HepG2 (cell line): ENCODE data around the gene ANKS1B. TPM values are rescaled to one million over a fixed set of nuclear protein-coding genes. Genes with fewer than 3 reads are reported as not detected.

ENCODE experiments used
- ATAC-seq: fragments of 200-7000 bp; cut with Tn5 transposase; 3 replicates; pipeline ENCODE4 v1.9.1; 2020; ENCODE audit warnings: mild to moderate bottlenecking, moderate library complexity
- BruUV-seq: library from RNA; stranded (reverse); fragments of 400-500 nt; replicated peaks from 2 replicates; lab custom pipeline; 2021; lab: Mats Ljungman, UMichigan
- CTCF ChIA-PET: fragments of 300-600 bp; formaldehyde crosslinking; extraction: SDS; loops from one replicate; lab custom pipeline; 2021; ENCODE audit warnings: low total read pairs, inconsistent platforms, low intra/inter-chr PET ratio; lab: Yijun Ruan, JAX
- POLR2A ChIA-PET: fragments of 350-600 bp; sonication (Branson Sonifier 250); formaldehyde crosslinking; loops from one replicate; lab custom pipeline; 2020; ENCODE audit warnings: antibody characterized with exemption, inconsistent platforms; lab: Yijun Ruan, JAX
- DNase-seq: peaks from one replicate; pipeline ENCODE4 v3.0.0-alpha.2; 2015; ENCODE audit warnings: low spot score
- FAIRE-seq: peaks from 3 replicates; lab custom pipeline; 2011; peaks lifted over from hg19 to GRCh38; lab: Jason Lieb, UNC
- H2AFZ ChIP-seq: one replicate; pipeline ENCODE4 v1.6.1; 2011; ENCODE audit warnings: low read length, inconsistent platforms
- H3K27ac ChIP-seq: fragments of 300-600 bp; 3 replicates; pipeline ENCODE4 v1.8.0; 2011; ENCODE audit warnings: mixed run types, mild to moderate bottlenecking, mixed read lengths, low read length, inconsistent platforms; ENCODE audit not compliant: insufficient read depth; ENCODE audit errors: extremely low read length
- H3K27me3 ChIP-seq, 2 experiments: fragments of 200-600 bp in 1 of 2; 2 replicates in 1 of 2; 3 replicates in 1 of 2; pipeline versions ENCODE4 v1.6.0 to v1.8.0; 2011; ENCODE audit warnings: low read length in 2 of 2, mild to moderate bottlenecking in 2 of 2, moderate library complexity in 2 of 2, inconsistent platforms in 1 of 2; ENCODE audit not compliant: insufficient read depth in 2 of 2, control insufficient read depth in 1 of 2
- H3K36me3 ChIP-seq, 2 experiments: fragments of 200-600 bp in 1 of 2; replicated peaks in 1 of 2; 2 replicates in 1 of 2; 3 replicates in 1 of 2; pipeline versions ENCODE4 v1.5.1 to v1.8.0; 2011; ENCODE audit warnings: low read length in 2 of 2, inconsistent platforms in 1 of 2; ENCODE audit not compliant: insufficient read depth in 2 of 2, control insufficient read depth in 1 of 2
- H3K4me1 ChIP-seq: 2 replicates; pipeline ENCODE4 v1.5.1; 2012; ENCODE audit warnings: low read length, inconsistent platforms; ENCODE audit not compliant: insufficient read depth
- H3K4me2 ChIP-seq: 2 replicates; pipeline ENCODE4 v1.6.0; 2011; ENCODE audit warnings: low read depth, low read length, inconsistent platforms
- H3K4me3 ChIP-seq, 3 experiments: fragments of 200-600 bp in 1 of 3; sonication (generic), shearing (Covaris generic) in 1 of 3; replicated peaks in 1 of 3; 2 replicates each; pipeline ENCODE4 v1.5.1; 2011 to 2016; ENCODE audit warnings: low read length in 3 of 3, inconsistent platforms in 2 of 3, low read depth in 2 of 3, mild to moderate bottlenecking in 2 of 3, control low read depth in 1 of 3, mixed read lengths in 1 of 3; ENCODE audit not compliant: insufficient read depth in 1 of 3
- H3K79me2 ChIP-seq: one replicate; pipeline ENCODE4 v1.6.1; 2011; ENCODE audit warnings: low read length, inconsistent platforms; ENCODE audit not compliant: insufficient read depth
- H3K9ac ChIP-seq: 2 replicates; pipeline ENCODE4 v1.6.0; 2011; ENCODE audit warnings: mild to moderate bottlenecking, low read depth, low read length, inconsistent platforms; ENCODE audit not compliant: insufficient read depth
- H3K9me3 ChIP-seq: 2 replicates; pipeline ENCODE4 v1.5.1; 2012; ENCODE audit warnings: mild to moderate bottlenecking, low read length
- H4K20me1 ChIP-seq: 2 replicates; pipeline ENCODE4 v1.6.0; 2011; ENCODE audit warnings: inconsistent platforms, mild to moderate bottlenecking, low read length, moderate library complexity; ENCODE audit not compliant: insufficient read depth
- GATA4 ChIP-seq: sonication (generic); IDR thresholded peaks from 2 replicates; pipeline ENCODE4 v1.6.1; 2016; ENCODE audit warnings: antibody characterized with exemption, low read depth, borderline replicate concordance
- KDM3A ChIP-seq: IDR thresholded peaks from 2 replicates; pipeline ENCODE4 v1.6.1; 2018; ENCODE audit warnings: low read depth, missing compliant biosample characterization
- NR2F1 ChIP-seq, 2 experiments: fragments of 450-650 bp in 1 of 2; formaldehyde crosslinking in 1 of 2; IDR thresholded peaks; 2 replicates each; pipeline versions ENCODE4 v1.5.0 to v1.6.1; 2016 to 2020; ENCODE audit warnings: mild to moderate bottlenecking in 1 of 2, missing compliant biosample characterization in 1 of 2, missing genetic modification reagents in 1 of 2, moderate library complexity in 1 of 2
- POLR2AphosphoS5 ChIP-seq: IDR thresholded peaks from 2 replicates; pipeline ENCODE4 v1.6.1; 2012; ENCODE audit warnings: low read depth, low read length
- SATB2 ChIP-seq: sonication (generic); formaldehyde crosslinking; IDR thresholded peaks from 2 replicates; pipeline ENCODE4 v1.5.0; 2020; ENCODE audit warnings: missing genetic modification reagents
- SIN3A ChIP-seq: IDR thresholded peaks from 2 replicates; pipeline ENCODE4 v1.6.1; 2011; ENCODE audit warnings: low read depth, mild to moderate bottlenecking, control low read depth, low read length, borderline replicate concordance
- SNAPC4 ChIP-seq: sonication (generic); formaldehyde crosslinking; IDR thresholded peaks from 2 replicates; pipeline ENCODE4 v1.4.0; 2020; ENCODE audit warnings: mild to moderate bottlenecking, missing genetic modification reagents
- SNAPC5 ChIP-seq: sonication (generic); formaldehyde crosslinking; IDR thresholded peaks from 2 replicates; pipeline ENCODE4 v1.8.1; 2023; ENCODE audit warnings: mild to moderate bottlenecking, missing genetic modification reagents, borderline replicate concordance
- SYNCRIP ChIP-seq: fragments of 200-400 bp; formaldehyde crosslinking; IDR thresholded peaks from 2 replicates; pipeline ENCODE4 v1.6.1; 2018; ENCODE audit warnings: mild to moderate bottlenecking, low read depth, low read length; ENCODE audit not compliant: insufficient read depth
- ZFP41 ChIP-seq: sonication (generic); formaldehyde crosslinking; IDR thresholded peaks from 2 replicates; pipeline ENCODE4 v1.4.0; 2020; ENCODE audit warnings: mild to moderate bottlenecking, missing genetic modification reagents, borderline replicate concordance
- ZNF142 ChIP-seq: sonication (generic); formaldehyde crosslinking; IDR thresholded peaks from 2 replicates; pipeline ENCODE4 v1.4.0; 2020; ENCODE audit warnings: missing genetic modification reagents
- ZNF207 ChIP-seq: fragments of 450-650 bp; IDR thresholded peaks from 2 replicates; pipeline ENCODE4 v1.6.1; 2016; ENCODE audit warnings: antibody characterized with exemption, borderline replicate concordance
- ZNF839 ChIP-seq: sonication (generic); formaldehyde crosslinking; IDR thresholded peaks from 2 replicates; pipeline ENCODE4 v1.4.0; 2020; ENCODE audit warnings: missing genetic modification reagents, mild to moderate bottlenecking, borderline replicate concordance
- WGBS: methylation state at CpG from one replicate; pipeline ENCODE4 v1.1.6; 2017; ENCODE audit warnings: low lambda C conversion rate; 5-methylcytosine and 5-hydroxymethylcytosine counted together
- in situ Hi-C: cut with HindIII; loops from 2 replicates; pipeline ENCODE4 v1.10.0; 2017; ENCODE audit warnings: low pct_unique_long_range_greater_than_20kb; ENCODE audit not compliant: extremely low pct_ligation_motif_present
- intact Hi-C: fragments of 100-400 bp; cut with micrococcal nuclease; formaldehyde crosslinking; loops from one replicate; pipeline ENCODE4 v1.10.0; 2022; ENCODE audit not compliant: unreplicated experiment
- polyA plus RNA-seq, 8 experiments: library from polyadenylated mRNA; depleted of rRNA in 3 of 8; stranded (reverse) in 7 of 8; unstranded in 1 of 8; fragments of >200 nt; fragmentation: Illumina TruSeq in 4 of 8; extraction: Trizol in 4 of 8; gene quantifications; 2 replicates each; pipeline versions ENCODE4 v1.2.1 to v1.2.3, GENCODE V29; 2011 to 2016; ENCODE audit warnings: low read depth in 4 of 8, missing spikeins in 1 of 8, mixed read lengths in 1 of 8; ENCODE audit not compliant: insufficient read depth in 1 of 8
- total RNA-seq, 5 experiments: library from RNA; depleted of rRNA; stranded (reverse); fragments of >200 nt; fragmentation: Illumina TruSeq; extraction: Trizol; gene quantifications; 2 replicates each; pipeline ENCODE4 v1.2.3, GENCODE V29; 2016; ENCODE audit warnings: low read depth in 1 of 5

Gene ANKS1B
- total and polyA plus RNA-seq, 2 of the 13 experiments (the other 11 are each of a cell fraction or from before 2014, with no cell fraction given): 0.15 TPM; not detected in 1

- POLR2A ChIA-PET: no interaction called here
- in situ Hi-C loops: loop anchor here (25.0 kb wide), 1 partner anchor 720 kb away; no protein-coding TSS in a partner anchor
- BruUV-seq: no TSS peak
- TF ChIP-seq ZNF142 (CRISPR knock-in tag): no peak
- no peak for TF ChIP-seq GATA4
- no peak for TF ChIP-seq KDM3A (CRISPR knock-in tag)
- no peak for TF ChIP-seq SNAPC4 (CRISPR knock-in tag)
- no peak for TF ChIP-seq ZNF839 (CRISPR knock-in tag)
- TF ChIP-seq POLR2AphosphoS5: no peak
- TF ChIP-seq SIN3A: no peak
- TF ChIP-seq SYNCRIP: no peak
- TF ChIP-seq ZFP41 (CRISPR knock-in tag): no peak
- TF ChIP-seq NR2F1 (CRISPR knock-in tag; IDR thresholded peaks at IDR 0.05): no peak
- no peak for TF ChIP-seq ZNF207
- TF ChIP-seq SATB2 (CRISPR knock-in tag): no peak
- TF ChIP-seq SNAPC5: no peak
Observed at GRCh38 chr12:99042226-99042625, 942.5 kb downstream of the ANKS1B start.

More at GRCh38 chr12:99042226-99042625, 942.5 kb downstream of the ANKS1B start:
- Histone ChIP-seq H3K27ac (no peak overlapping the region), H3K4me2 (no peak overlapping the region), H3K9ac (no peak overlapping the region), H3K27me3 (peaks cover 0 to 2% of the 10 kb centered on the region in 2 experiments; a peak in 1 of 5 replicates), H3K9me3 (peaks cover 6% of the 10 kb centered on the region; the same call in 1 of the 2 replicates), H3K4me3 (no peak overlapping the region), H2AFZ (no peak overlapping the region), H4K20me1 (no peaks in the 10 kb centered on the region), H3K36me3 (no peaks in the 10 kb centered on the region), H3K4me1 (no peaks in the 10 kb centered on the region), H3K79me2 (no peaks in the 10 kb centered on the region)
- ATAC-seq (no peak), FAIRE-seq (no peak), DNase-seq (no peak)
- WGBS: 15% methylated on average over 4 of the region's 4 CpGs
- intact Hi-C loops: no loop called here
- CTCF ChIA-PET: interaction anchor here (1.8 kb wide), 1 partner anchor 726 kb away, joined by 16 read pairs; no protein-coding TSS in a partner anchor
